Frontal cortex (tissue), 4 donors: ENCODE measurements around the gene CLPX. TPM values are rescaled to one million over a fixed set of nuclear protein-coding genes. Genes with fewer than 3 reads are reported as not detected.
"Not testable (repeated sequence)": the region's sequence is repeated elsewhere in the genome, so short reads cannot be mapped to it uniquely, and the experiment has no call there.

Experiments used
- DNase-seq, 2 donors: peaks; one replicate each; pipeline ENCODE4 v3.0.0; 2012; ENCODE audit warnings: low spot score in 2 of 2
- FAIRE-seq: peaks from 2 replicates; lab custom pipeline; 2012; peaks lifted over from hg19 to GRCh38; lab: Jason Lieb, UNC
- small RNA-seq: library from RNA; depleted of rRNA; stranded (forward); fragments of <200 nt; gene quantifications from one replicate; pipeline ENCODE3, GENCODE V24; 2014
- total RNA-seq: library from RNA; depleted of rRNA; stranded (reverse); fragments of >200 nt; gene quantifications from one replicate; pipeline ENCODE4 v1.2.3, GENCODE V29; 2014
- donor health status: control.
- donor health status: control.
- donor health status: control.

CLPX gene
- total RNA-seq, 1 donor from 2014 or later = 73.4 TPM

DNA sequence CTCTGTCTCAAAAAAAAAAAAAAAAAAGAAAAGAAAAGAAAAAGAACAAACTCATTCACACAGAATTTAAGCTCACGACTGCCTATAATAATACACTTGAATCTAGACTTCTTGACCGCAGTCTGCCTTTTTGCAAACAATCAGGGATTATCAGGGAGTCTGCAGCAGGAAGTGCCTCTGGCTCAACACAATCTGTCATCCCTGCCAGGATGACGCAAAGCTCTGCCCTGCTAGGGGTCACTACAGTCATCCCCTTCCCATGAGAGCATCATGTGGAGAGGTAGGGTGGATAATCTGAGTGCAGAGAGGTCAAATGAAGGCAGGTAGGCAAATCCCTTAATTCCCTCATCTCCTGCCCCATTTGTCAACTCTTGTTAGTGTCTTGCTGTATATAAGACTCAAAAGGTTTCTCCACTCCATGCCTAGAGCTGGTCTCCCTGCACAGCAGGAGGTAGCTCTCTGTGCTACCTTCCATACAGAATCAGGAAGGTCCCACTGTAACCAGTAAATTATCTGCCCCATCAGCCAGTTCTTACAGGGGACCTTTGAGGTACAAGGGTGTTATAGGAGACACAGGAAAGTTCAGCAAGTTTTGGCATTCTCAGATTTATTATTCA, 74.4 kb downstream of the CLPX start:
- DNase-seq = no peak

GRCh38 chr15:65106011-65106590, 79.0 kb downstream of the CLPX start:
- FAIRE-seq = no peak

More for the DNA sequence above, 74.4 kb downstream of the CLPX start:
- no peak for FAIRE-seq

GRCh38 chr15:65105038-65105437, 80.1 kb downstream of the CLPX start:
- FAIRE-seq = no peak

More at GRCh38 chr15:65106011-65106590, 79.0 kb downstream of the CLPX start:
- DNase-seq = no peak

GRCh38 chr15:65102912-65103311, 82.2 kb downstream of the CLPX start:
- DNase-seq = no peak
- FAIRE-seq = no peak

More at GRCh38 chr15:65105038-65105437, 80.1 kb downstream of the CLPX start:
- no peak for DNase-seq

GRCh38 chr15:65101891-65102708, 83.0 kb downstream of the CLPX start:
- FAIRE-seq = no peak
- no peak for DNase-seq

GRCh38 chr15:65101411-65101890, 83.7 kb downstream of the CLPX start:
- FAIRE-seq (no peak), DNase-seq (peak; percentile 70 to 71)

DNA sequence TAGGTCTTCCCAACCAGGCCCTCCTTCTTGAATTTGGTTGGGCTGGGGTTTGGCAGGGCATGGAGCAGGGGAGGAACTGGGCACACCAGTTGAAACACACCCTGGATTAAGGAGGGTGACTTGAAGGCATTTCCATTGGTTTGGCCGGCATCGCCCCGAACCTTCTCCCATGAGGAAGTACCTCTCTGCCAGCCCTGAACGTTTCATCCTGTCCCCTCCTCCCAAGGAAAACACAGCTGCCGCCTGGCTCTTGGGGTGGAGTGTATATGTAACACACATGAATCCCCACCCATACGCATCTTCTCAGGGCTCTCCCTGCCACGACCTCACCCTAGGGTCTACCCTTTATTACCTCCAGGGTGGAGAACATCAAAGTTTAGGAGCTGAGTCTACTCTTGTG, 84.7 kb downstream of the CLPX start:
- DNase-seq = no peak
- no peak for FAIRE-seq

DNA sequence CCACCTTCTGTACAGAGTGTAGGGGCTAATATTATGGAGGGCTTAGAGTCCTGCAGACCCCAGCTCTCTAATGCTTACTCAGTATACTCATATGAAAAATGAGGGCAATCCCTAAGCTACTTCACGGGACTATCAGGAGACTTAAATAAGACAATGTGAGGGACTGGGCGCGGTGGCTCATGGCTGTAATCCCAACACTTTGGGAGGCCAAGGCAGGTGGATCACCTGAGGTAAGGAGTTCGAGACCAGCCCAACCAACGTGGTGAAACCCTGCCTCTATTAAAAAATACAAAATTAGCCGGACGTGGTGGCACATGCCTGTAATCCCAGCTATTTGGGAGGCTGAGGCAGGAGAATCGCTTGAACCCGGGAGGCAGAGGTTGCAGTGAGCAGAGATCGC, 85.3 kb downstream of the CLPX start:
- not testable (repeated sequence) for DNase-seq, FAIRE-seq

- no peak for FAIRE-seq
- DNase-seq = no peak
These were observed 85.8 kb downstream of the CLPX start for GRCh38 chr15:65099336-65099735.

Small RNA genes within 50 kb of the gene (small RNA-seq; reads per million reads assigned to genes)
- gene AC013553.1 = not detected
- not detected for gene AC068213.1
- not detected for gene RNU6-686P

Other genes starting within 250 kb of the CLPX start
- 58.7 TPM for gene SPG21, start 195.4 kb downstream of the CLPX start, total RNA-seq
- 15.1 TPM for gene MTFMT, start 155.7 kb downstream of the CLPX start, total RNA-seq
- not detected for gene SLC51B, start 140.0 kb downstream of the CLPX start, total RNA-seq
- gene RASL12, start 117.4 kb downstream of the CLPX start, total RNA-seq = 2.4 TPM
- not detected for gene KBTBD13, start 108.6 kb downstream of the CLPX start, total RNA-seq
- gene UBAP1L, start 70.1 kb downstream of the CLPX start, total RNA-seq = 2.0 TPM
- 13.9 TPM for gene PDCD7, start 51.5 kb downstream of the CLPX start, total RNA-seq
- 0.41 TPM for gene CILP, start 26.1 kb upstream of the CLPX start, total RNA-seq
- 8.6 TPM for gene PARP16, start 101.5 kb upstream of the CLPX start, total RNA-seq
- not detected for gene RNU5A-1, start 110.7 kb upstream of the CLPX start, total RNA-seq
- gene RNU5B-1, start 119.3 kb upstream of the CLPX start, total RNA-seq = not detected
- 6.9 TPM for gene IGDCC3, start 192.7 kb upstream of the CLPX start, total RNA-seq
- gene IGDCC4, start 237.6 kb upstream of the CLPX start, total RNA-seq = 6.9 TPM